BJ (cell line): ENCODE data around the gene TOX2. TPM values are rescaled to one million over a fixed set of nuclear protein-coding genes. Genes with fewer than 3 reads are reported as not detected.

Source experiments
- CTCF ChIA-PET: fragments of 350-600 bp; formaldehyde crosslinking; extraction: SDS; loops from one replicate; lab custom pipeline; 2021; ENCODE audit warnings: antibody characterized with exemption, inconsistent platforms; lab: Yijun Ruan, JAX
- POLR2A ChIA-PET: fragments of 300-600 bp; sonication (Branson Sonifier 250); formaldehyde crosslinking; extraction: SDS; loops from one replicate; lab custom pipeline; 2021; ENCODE audit warnings: antibody characterized with exemption; lab: Charles Lee
- DNase-seq: peaks from one replicate; pipeline ENCODE4 v3.0.0-alpha.2; 2011; ENCODE audit warnings: low read depth
- H3K27me3 ChIP-seq: 2 replicates; pipeline ENCODE4 v1.6.0; 2011; ENCODE audit warnings: low read length; ENCODE audit not compliant: control insufficient read depth, insufficient read depth
- H3K36me3 ChIP-seq: 2 replicates; pipeline ENCODE4 v1.5.1; 2011; ENCODE audit warnings: low read length; ENCODE audit not compliant: control insufficient read depth, insufficient read depth
- H3K4me3 ChIP-seq: 2 replicates; pipeline ENCODE4 v1.5.1; 2011; ENCODE audit warnings: low read depth, mild to moderate bottlenecking, control low read depth, low read length
- polyA plus RNA-seq: library from polyadenylated mRNA; depleted of rRNA; stranded (reverse); fragments of >200 nt; gene quantifications from 2 replicates; pipeline ENCODE4 v1.2.3, GENCODE V29; 2011
- TF ChIP-seq, protein P1 (sequence below): IDR thresholded peaks from 2 replicates; pipeline ENCODE4 v1.5.1; 2011; ENCODE audit warnings: low read depth, mild to moderate bottlenecking, control low read depth, inconsistent platforms, low read length, moderate library complexity; ENCODE audit not compliant: insufficient read depth

The TOX2 gene
- polyA plus RNA-seq, 1 experiment, result 7.6 TPM

GRCh38 chr20:43921227-43921780, 6.7 kb downstream of the TOX2 start:
- TF ChIP-seq, protein P1, sequence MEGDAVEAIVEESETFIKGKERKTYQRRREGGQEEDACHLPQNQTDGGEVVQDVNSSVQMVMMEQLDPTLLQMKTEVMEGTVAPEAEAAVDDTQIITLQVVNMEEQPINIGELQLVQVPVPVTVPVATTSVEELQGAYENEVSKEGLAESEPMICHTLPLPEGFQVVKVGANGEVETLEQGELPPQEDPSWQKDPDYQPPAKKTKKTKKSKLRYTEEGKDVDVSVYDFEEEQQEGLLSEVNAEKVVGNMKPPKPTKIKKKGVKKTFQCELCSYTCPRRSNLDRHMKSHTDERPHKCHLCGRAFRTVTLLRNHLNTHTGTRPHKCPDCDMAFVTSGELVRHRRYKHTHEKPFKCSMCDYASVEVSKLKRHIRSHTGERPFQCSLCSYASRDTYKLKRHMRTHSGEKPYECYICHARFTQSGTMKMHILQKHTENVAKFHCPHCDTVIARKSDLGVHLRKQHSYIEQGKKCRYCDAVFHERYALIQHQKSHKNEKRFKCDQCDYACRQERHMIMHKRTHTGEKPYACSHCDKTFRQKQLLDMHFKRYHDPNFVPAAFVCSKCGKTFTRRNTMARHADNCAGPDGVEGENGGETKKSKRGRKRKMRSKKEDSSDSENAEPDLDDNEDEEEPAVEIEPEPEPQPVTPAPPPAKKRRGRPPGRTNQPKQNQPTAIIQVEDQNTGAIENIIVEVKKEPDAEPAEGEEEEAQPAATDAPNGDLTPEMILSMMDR, result no peak
- ChIA-PET POLR2A (interaction anchor here (0.6 kb wide), 1 partner anchor 454 kb away, joined by 3 read pairs; no protein-coding TSS in a partner anchor), CTCF (no interaction called here)
- DNase-seq, result no peak
- Histone ChIP-seq H3K27me3 (no peaks in the 10 kb centered on the region), H3K36me3 (no peaks in the 10 kb centered on the region), H3K4me3 (no peak overlapping the region)

- POLR2A ChIA-PET, result no interaction called here
- no peaks in the 10 kb centered on the region for H3K27me3 ChIP-seq
- H3K36me3 ChIP-seq, result no peaks in the 10 kb centered on the region
- H3K4me3 ChIP-seq, result no peak overlapping the region
- CTCF ChIA-PET, result no interaction called here
- DNase-seq, result no peak
- TF ChIP-seq, protein P1, result no peak
Observed at GRCh38 chr20:43922614-43923013, 8.0 kb downstream of the TOX2 start.

DNA sequence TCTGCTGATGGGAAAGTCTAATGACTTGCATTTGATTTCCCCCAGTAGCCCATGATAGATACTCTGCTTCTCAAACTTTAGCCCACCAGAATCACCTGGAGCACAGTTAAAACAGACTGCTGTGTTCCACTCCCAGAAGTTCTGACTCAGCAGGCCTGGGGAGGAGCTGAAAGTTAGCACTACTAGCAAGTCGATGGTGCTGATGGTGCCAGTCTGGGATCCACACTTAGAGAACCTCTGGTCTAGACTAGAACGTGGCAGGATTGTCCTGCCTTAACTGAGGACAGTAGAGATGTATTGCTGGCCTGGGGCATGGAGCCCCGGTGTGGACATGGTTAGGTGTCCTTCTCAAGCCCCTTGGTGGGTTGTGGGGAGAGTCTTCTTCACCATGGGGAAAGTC, 8.7 kb downstream of the TOX2 start:
- TF ChIP-seq, protein P1, result no peak
- no peak for DNase-seq
- no peaks in the 10 kb centered on the region for H3K36me3 ChIP-seq
- no peak overlapping the region for H3K4me3 ChIP-seq
- ChIA-PET CTCF (no interaction called here), POLR2A (no interaction called here)
- H3K27me3 ChIP-seq, result no peaks in the 10 kb centered on the region

GRCh38 chr20:43923917-43924316, 9.3 kb downstream of the TOX2 start:
- ChIA-PET POLR2A (no interaction called here), CTCF (no interaction called here)
- TF ChIP-seq, protein P1, result no peak
- no peaks in the 10 kb centered on the region for H3K36me3 ChIP-seq
- H3K27me3 ChIP-seq, result no peaks in the 10 kb centered on the region
- H3K4me3 ChIP-seq, result no peak overlapping the region
- DNase-seq, result no peak

GRCh38 chr20:43925215-43925614, 10.6 kb downstream of the TOX2 start:
- ChIA-PET POLR2A (interaction anchor here (0.6 kb wide), 1 partner anchor 12 kb away, joined by 3 read pairs; no protein-coding TSS in a partner anchor), CTCF (interaction anchor here (1.5 kb wide), 1 partner anchor 156 kb away, joined by 4 read pairs; no protein-coding TSS in a partner anchor)
- no peak overlapping the region for H3K4me3 ChIP-seq
- DNase-seq, result no peak
- TF ChIP-seq, protein P1, result no peak
- H3K36me3 ChIP-seq, result no peaks in the 10 kb centered on the region
- H3K27me3 ChIP-seq, result no peaks in the 10 kb centered on the region
